HUES64 (cell line): ENCODE data around the gene UBR1.
"Not testable (repeated sequence)": the region's sequence is repeated elsewhere in the genome, so short reads cannot be mapped to it uniquely, and the experiment has no call there.

Experiments used
- H3K27ac ChIP-seq: 2 replicates; pipeline ENCODE4 v1.7.0; 2013; ENCODE audit warnings: low read depth, low read length, inconsistent platforms
- H3K27me3 ChIP-seq: 2 replicates; pipeline ENCODE4 v1.6.1; 2013; ENCODE audit warnings: mild to moderate bottlenecking, low read length; ENCODE audit not compliant: insufficient read depth
- H3K36me3 ChIP-seq: 2 replicates; pipeline ENCODE4 v1.6.1; 2013; ENCODE audit warnings: mild to moderate bottlenecking, low read length; ENCODE audit not compliant: insufficient read depth
- H3K4me1 ChIP-seq: 2 replicates; pipeline ENCODE4 v1.6.1; 2013; ENCODE audit warnings: mild to moderate bottlenecking, low read length, moderate library complexity; ENCODE audit not compliant: insufficient read depth
- H3K4me3 ChIP-seq: 2 replicates; pipeline ENCODE4 v1.5.1; 2013; ENCODE audit warnings: mild to moderate bottlenecking, low read length, moderate library complexity
- H3K9ac ChIP-seq: 2 replicates; pipeline ENCODE4 v1.6.1; 2013; ENCODE audit warnings: mild to moderate bottlenecking, low read depth, low read length
- H3K9me3 ChIP-seq: 2 replicates; pipeline ENCODE4 v1.6.1; 2013; ENCODE audit warnings: low read depth, low read length; ENCODE audit not compliant: insufficient read depth
- WGBS: fragments of 150-250, 120-280 bp; methylation state at CpG from one replicate; pipeline ENCODE4 v1.1.7; 2013; ENCODE audit warnings: missing lambda C conversion rate; 5-methylcytosine and 5-hydroxymethylcytosine counted together

Gene UBR1

GRCh38 chr15:43132830-43133429 lies 27.1 kb upstream of the UBR1 start:
- H3K27ac ChIP-seq: no peak overlapping the region
- peak overlapping the region; percentile 76 for H3K4me3 ChIP-seq
- H3K9me3 ChIP-seq: no peaks in the 10 kb centered on the region
- H3K27me3 ChIP-seq: peaks cover 44% of the 10 kb centered on the region
- peak overlapping the region; percentile 73 for H3K9ac ChIP-seq
- no peaks in the 10 kb centered on the region for H3K36me3 ChIP-seq
- peaks cover 6% of the 10 kb centered on the region; the same call in 1 of the 2 replicates for H3K4me1 ChIP-seq
- WGBS: 28% methylated on average over 19 of the region's 20 CpGs

- no peak overlapping the region for H3K27ac ChIP-seq
- no peaks in the 10 kb centered on the region for H3K9me3 ChIP-seq
- WGBS: 96% methylated on average over 4 of the region's 4 CpGs
- no peaks in the 10 kb centered on the region for H3K4me1 ChIP-seq
- no peak overlapping the region for H3K4me3 ChIP-seq
- peaks cover 27% of the 10 kb centered on the region for H3K27me3 ChIP-seq
- no peak overlapping the region for H3K9ac ChIP-seq
- H3K36me3 ChIP-seq: no peaks in the 10 kb centered on the region
Measured at GRCh38 chr15:43128980-43129335, 23.1 kb upstream of the UBR1 start.

GRCh38 chr15:43128174-43128979 lies 22.5 kb upstream of the UBR1 start:
- peaks cover 26% of the 10 kb centered on the region for H3K27me3 ChIP-seq
- H3K27ac ChIP-seq, H3K9me3 ChIP-seq, H3K9ac ChIP-seq, H3K36me3 ChIP-seq, H3K4me3 ChIP-seq, H3K4me1 ChIP-seq: not testable (repeated sequence)
- WGBS: 79% methylated on average over 9 of the region's 10 CpGs

GRCh38 chr15:43127752-43128151 lies 21.9 kb upstream of the UBR1 start:
- Histone ChIP-seq H3K27ac (no peak overlapping the region), H3K36me3 (no peaks in the 10 kb centered on the region), H3K9ac (no peak overlapping the region), H3K9me3 (no peaks in the 10 kb centered on the region), H3K4me1 (0 out of 2 replicates have a peak, but pooled peaks cover 5% of the 10 kb centered on the region), H3K27me3 (peaks cover 24% of the 10 kb centered on the region), H3K4me3 (no peak overlapping the region)
- 94% methylated on average over 2 of the region's 2 CpGs for WGBS

- no peak overlapping the region for H3K4me3 ChIP-seq
- H3K27ac ChIP-seq: no peak overlapping the region
- 97% methylated on average over 5 of the region's 6 CpGs for WGBS
- no peak overlapping the region for H3K9ac ChIP-seq
- no peaks in the 10 kb centered on the region for H3K36me3 ChIP-seq
- H3K4me1 ChIP-seq: 0 out of 2 replicates have a peak, but pooled peaks cover 5% of the 10 kb centered on the region
- H3K9me3 ChIP-seq: no peaks in the 10 kb centered on the region
- H3K27me3 ChIP-seq: peaks cover 26% of the 10 kb centered on the region
Measured at GRCh38 chr15:43126356-43126755, 20.5 kb upstream of the UBR1 start.

- no peak overlapping the region for H3K4me3 ChIP-seq
- H3K9ac ChIP-seq: no peak overlapping the region
- 79% methylated on average over 3 of the region's 3 CpGs for WGBS
- H3K4me1 ChIP-seq: 0 out of 2 replicates have a peak, but pooled peaks cover 5% of the 10 kb centered on the region
- H3K27ac ChIP-seq: no peak overlapping the region
- no peaks in the 10 kb centered on the region for H3K9me3 ChIP-seq
- H3K27me3 ChIP-seq: peaks cover 30% of the 10 kb centered on the region
- no peaks in the 10 kb centered on the region for H3K36me3 ChIP-seq
Measured at GRCh38 chr15:43125100-43125661, 19.3 kb upstream of the UBR1 start.

GRCh38 chr15:43121863-43122262 lies 16.0 kb upstream of the UBR1 start:
- Histone ChIP-seq H3K9me3 (no peaks in the 10 kb centered on the region), H3K36me3 (no peaks in the 10 kb centered on the region), H3K9ac (no peak overlapping the region), H3K4me3 (no peak overlapping the region), H3K27me3 (peaks cover 49% of the 10 kb centered on the region), H3K4me1 (0 out of 2 replicates have a peak, but pooled peaks cover 5% of the 10 kb centered on the region), H3K27ac (no peak overlapping the region)
- 67% methylated on average over 2 of the region's 2 CpGs for WGBS

- Histone ChIP-seq H3K9me3 (no peaks in the 10 kb centered on the region), H3K4me3 (no peak overlapping the region), H3K36me3 (no peaks in the 10 kb centered on the region), H3K9ac (no peak overlapping the region), H3K4me1 (0 out of 2 replicates have a peak, but pooled peaks cover 5% of the 10 kb centered on the region), H3K27me3 (peaks cover 49% of the 10 kb centered on the region), H3K27ac (no peak overlapping the region)
- WGBS: 89% methylated on average over 2 of the region's 2 CpGs
Measured at GRCh38 chr15:43118829-43119228, 13.0 kb upstream of the UBR1 start.

GRCh38 chr15:43118286-43118685 lies 12.4 kb upstream of the UBR1 start:
- H3K4me1 ChIP-seq: 0 out of 2 replicates have a peak, but pooled peaks cover 1% of the 10 kb centered on the region
- no peak overlapping the region for H3K4me3 ChIP-seq
- H3K36me3 ChIP-seq: no peaks in the 10 kb centered on the region
- whole genome bisulfite sequencing: 67% methylated on average over 1 of the region's 1 CpG
- H3K9me3 ChIP-seq: no peaks in the 10 kb centered on the region
- no peak overlapping the region for H3K9ac ChIP-seq
- no peak overlapping the region for H3K27ac ChIP-seq
- peaks cover 44% of the 10 kb centered on the region for H3K27me3 ChIP-seq

GRCh38 chr15:43111354-43111753 lies 5.5 kb upstream of the UBR1 start:
- Histone ChIP-seq H3K27me3 (peaks cover 4% of the 10 kb centered on the region; the same call in 1 of the 2 replicates), H3K4me3 (no peak overlapping the region), H3K9ac (no peak overlapping the region), H3K4me1 (0 out of 2 replicates have a peak, but pooled peaks cover 5% of the 10 kb centered on the region), H3K27ac (no peak overlapping the region), H3K9me3 (no peaks in the 10 kb centered on the region), H3K36me3 (no peaks in the 10 kb centered on the region)
- WGBS: 91% methylated on average over 3 of the region's 3 CpGs

- Histone ChIP-seq H3K27ac (no peak overlapping the region), H3K27me3 (peaks cover 4% of the 10 kb centered on the region; the same call in 1 of the 2 replicates), H3K4me3 (no peak overlapping the region), H3K4me1 (peaks cover 14% of the 10 kb centered on the region; the same call in 1 of the 2 replicates), H3K9ac (no peak overlapping the region), H3K9me3 (no peaks in the 10 kb centered on the region), H3K36me3 (peaks cover 13% of the 10 kb centered on the region)
- 92% methylated on average over 1 of the region's 1 CpG for WGBS
Measured at GRCh38 chr15:43107751-43108150, 1.9 kb upstream of the UBR1 start.
